IMR-90 (cell line): ENCODE data around the gene CDH23. TPM values are rescaled to one million over a fixed set of nuclear protein-coding genes. Genes with fewer than 3 reads are reported as not detected.

Experiments
- ATAC-seq: fragments of 200-7000 bp; cut with Tn5 transposase; 2 replicates; pipeline ENCODE4 v1.9.1; 2020; ENCODE audit warnings: low read depth, mild to moderate bottlenecking, moderate library complexity
- BruUV-seq: library from RNA; stranded (reverse); fragments of 400-500 nt; replicated peaks from 2 replicates; lab custom pipeline; 2021; lab: Mats Ljungman, UMichigan
- CTCF ChIA-PET: fragments of 300-600 bp; formaldehyde crosslinking; extraction: SDS; loops from one replicate; lab custom pipeline; 2021; ENCODE audit warnings: antibody characterized with exemption; lab: Yijun Ruan, JAX
- POLR2A ChIA-PET: fragments of 300-600 bp; sonication (Branson Sonifier 250); formaldehyde crosslinking; loops from one replicate; lab custom pipeline; 2022; ENCODE audit warnings: antibody characterized with exemption; ENCODE audit not compliant: unreplicated experiment; lab: Charles Lee
- DNase-seq: peaks from one replicate; pipeline ENCODE4 v3.0.0; 2013
- H2AFZ ChIP-seq: replicated peaks from 2 replicates; pipeline ENCODE3; 2013; ENCODE audit warnings: low read length, mild to moderate bottlenecking; ENCODE audit not compliant: poor library complexity
- H2AK5ac ChIP-seq: 2 replicates; pipeline ENCODE4 v1.6.1; 2013; ENCODE audit warnings: low read depth, low read length, inconsistent platforms
- H2AK9ac ChIP-seq: replicated peaks from 2 replicates; pipeline ENCODE3; 2013; ENCODE audit warnings: mild to moderate bottlenecking, low read depth, low read length, moderate library complexity; ENCODE audit not compliant: poor library complexity
- H2BK120ac ChIP-seq: 2 replicates; pipeline ENCODE4 v1.6.1; 2013; ENCODE audit warnings: low read depth, low read length, inconsistent platforms
- H2BK15ac ChIP-seq: 3 replicates; pipeline ENCODE4 v1.6.1; 2013; ENCODE audit warnings: low read depth, low read length, inconsistent platforms
- H2BK20ac ChIP-seq: 2 replicates; pipeline ENCODE4 v1.6.1; 2013; ENCODE audit warnings: low read depth, mild to moderate bottlenecking, inconsistent platforms, low read length, moderate library complexity
- H2BK5ac ChIP-seq: 2 replicates; pipeline ENCODE4 v1.6.1; 2013; ENCODE audit warnings: mild to moderate bottlenecking, low read depth, low read length, inconsistent platforms; ENCODE audit not compliant: poor library complexity, severe bottlenecking
- H3K14ac ChIP-seq: replicated peaks from 2 replicates; pipeline ENCODE4 v1.6.1; 2013; ENCODE audit warnings: low read depth, low read length, inconsistent platforms
- H3K18ac ChIP-seq: 2 replicates; pipeline ENCODE4 v1.6.1; 2013; ENCODE audit warnings: low read depth, low read length, control low read depth
- H3K23ac ChIP-seq: 2 replicates; pipeline ENCODE4 v1.6.1; 2013; ENCODE audit warnings: low read depth, low read length, inconsistent platforms
- H3K27ac ChIP-seq: 2 replicates; pipeline ENCODE4 v1.5.1; 2013; ENCODE audit warnings: mild to moderate bottlenecking, control low read depth, low read length; ENCODE audit not compliant: insufficient read depth
- H3K27me3 ChIP-seq: 2 replicates; pipeline ENCODE4 v1.6.1; 2013; ENCODE audit warnings: low read length; ENCODE audit not compliant: control insufficient read depth, insufficient read depth
- H3K36me3 ChIP-seq: 2 replicates; pipeline ENCODE4 v1.6.1; 2013; ENCODE audit warnings: low read length, mixed read lengths; ENCODE audit not compliant: control insufficient read depth, insufficient read depth
- H3K4ac ChIP-seq: 2 replicates; pipeline ENCODE4 v1.6.1; 2013; ENCODE audit warnings: low read depth, low read length, inconsistent platforms
- H3K4me1 ChIP-seq: 2 replicates; pipeline ENCODE4 v1.6.1; 2013; ENCODE audit warnings: low read length, mixed read lengths; ENCODE audit not compliant: control insufficient read depth, insufficient read depth
- H3K4me2 ChIP-seq: 2 replicates; pipeline ENCODE4 v1.6.1; 2013; ENCODE audit warnings: low read depth, mild to moderate bottlenecking, control low read depth, low read length, moderate library complexity
- H3K4me3 ChIP-seq: 2 replicates; pipeline ENCODE4 v1.5.1; 2013; ENCODE audit warnings: low read depth, mild to moderate bottlenecking, control low read depth, low read length, moderate library complexity; ENCODE audit not compliant: insufficient read depth
- H3K56ac ChIP-seq: 2 replicates; pipeline ENCODE4 v1.6.1; 2013; ENCODE audit warnings: low read length, inconsistent platforms; ENCODE audit not compliant: insufficient read depth; ENCODE audit errors: extremely low read depth
- H3K79me1 ChIP-seq, 2 experiments: 2 replicates each; pipeline ENCODE4 v1.6.1; 2013; ENCODE audit warnings: low read length in 2 of 2, inconsistent platforms in 1 of 2, low read depth in 1 of 2
- H3K9ac ChIP-seq: 2 replicates; pipeline ENCODE4 v1.6.1; 2013; ENCODE audit warnings: low read depth, low read length, control low read depth
- H3K9me1 ChIP-seq: 2 replicates; pipeline ENCODE4 v1.6.1; 2013; ENCODE audit warnings: low read length, inconsistent platforms; ENCODE audit not compliant: insufficient read depth
- H3K9me3 ChIP-seq: 2 replicates; pipeline ENCODE4 v1.6.1; 2013; ENCODE audit warnings: low read length; ENCODE audit not compliant: control insufficient read depth, insufficient read depth
- H4K20me1 ChIP-seq: 2 replicates; pipeline ENCODE4 v1.6.1; 2013; ENCODE audit warnings: low read length, inconsistent platforms; ENCODE audit not compliant: insufficient read depth
- H4K5ac ChIP-seq: 2 replicates; pipeline ENCODE4 v1.6.1; 2013; ENCODE audit warnings: mild to moderate bottlenecking, low read depth, low read length, control low read depth
- H4K8ac ChIP-seq, 2 experiments: 2 replicates each; pipeline ENCODE4 v1.6.1; 2013; ENCODE audit warnings: low read depth in 2 of 2, low read length in 2 of 2, control low read depth in 1 of 2, inconsistent platforms in 1 of 2
- H4K91ac ChIP-seq: 2 replicates; pipeline ENCODE4 v1.6.1; 2013; ENCODE audit warnings: low read depth, low read length, inconsistent platforms; ENCODE audit not compliant: insufficient read depth
- CEBPB ChIP-seq: IDR thresholded peaks from 2 replicates; pipeline ENCODE4 v1.6.1; 2012; ENCODE audit warnings: low read depth, low read length, improper control_type of control experiment
- POLR2A ChIP-seq: IDR thresholded peaks from 2 replicates; pipeline ENCODE4 v1.6.1; 2012; ENCODE audit warnings: mild to moderate bottlenecking, low read depth, low read length
- WGBS, 2 experiments: methylation state at CpG; one replicate each; pipeline versions ENCODE4 v1.1.5 to v1.1.7; 2013; ENCODE audit warnings: missing lambda C conversion rate in 2 of 2; ENCODE audit not compliant: insufficient read length in 1 of 2; ENCODE audit errors: extremely low coverage in 2 of 2; 5-methylcytosine and 5-hydroxymethylcytosine counted together
- dilution Hi-C: fragments of 300-500 bp; cut with HindIII; formaldehyde crosslinking; loops from one replicate; pipeline ENCODE4 v1.14.3; 2018; ENCODE audit warnings: low sequenced_read_pairs; ENCODE audit not compliant: unreplicated experiment
- in situ Hi-C: fragments of 300-500 bp; cut with MboI; formaldehyde crosslinking; loops from 3 replicates; pipeline ENCODE4 v1.14.3; 2019; ENCODE audit warnings: low sequenced_read_pairs, inconsistent platforms, mixed read lengths
- intact Hi-C: fragments of 100-400 bp; cut with micrococcal nuclease; formaldehyde crosslinking; loops from 2 replicates; pipeline ENCODE4 v1.10.0; 2022
- polyA plus RNA-seq, 3 experiments: library from polyadenylated mRNA; depleted of rRNA; stranded (reverse); fragments of >200 nt; gene quantifications; 2 replicates each; pipeline ENCODE4 v1.2.3, GENCODE V29; 2012; ENCODE audit warnings: low replicate concordance in 1 of 3
- total RNA-seq: library from RNA; depleted of rRNA; stranded (reverse); fragments of >200 nt; gene quantifications from 2 replicates; pipeline ENCODE4 v1.2.3, GENCODE V29; 2012

CDH23 gene
- total and polyA plus RNA-seq, 2 of the 4 experiments (the other 2 are of a cell fraction) = under 0.01 to 0.03 TPM

GRCh38 chr10:71845410-71846405, 449.0 kb downstream of the CDH23 start:
- Histone ChIP-seq H3K18ac (no peak overlapping the region), H3K14ac (no peak overlapping the region), H3K36me3 (no peaks in the 10 kb centered on the region), H3K79me1 (peaks cover 17 to 87% of the 10 kb centered on the region in 2 experiments), H3K4ac (no peak overlapping the region), H3K56ac (no peak overlapping the region), H4K8ac (no peak overlapping the region), H2BK15ac (no peak overlapping the region), H2BK5ac (no peak overlapping the region), H3K4me1 (peaks cover 9% of the 10 kb centered on the region), H2AFZ (no peak overlapping the region), H4K5ac (no peak overlapping the region), H3K9me1 (peaks cover 15% of the 10 kb centered on the region), H3K9ac (no peak overlapping the region), H3K9me3 (no peaks in the 10 kb centered on the region), H2BK20ac (no peak overlapping the region), H3K4me2 (no peak overlapping the region), H3K27ac (no peak overlapping the region), H2AK9ac (no peak overlapping the region), H2AK5ac (no peak overlapping the region), H4K20me1 (peaks cover 95% of the 10 kb centered on the region), H4K91ac (no peak overlapping the region), H3K23ac (no peak overlapping the region), H3K27me3 (no peaks in the 10 kb centered on the region), H3K4me3 (no peak overlapping the region), H2BK120ac (no peak overlapping the region)
- in situ Hi-C loops = no loop called here
- ChIA-PET CTCF (interaction anchor here (1.3 kb wide), 1 partner anchor 50 kb away, joined by 4 read pairs; no protein-coding TSS in a partner anchor), POLR2A (no interaction called here)
- 87% methylated on average over 3 of the region's 11 CpGs; no CpG with 5 or more reads in 1 of the 2 experiments for WGBS, 2 experiments
- dilution Hi-C loops = no loop called here
- no TSS peak for BruUV-seq
- intact Hi-C loops = no loop called here
- ATAC-seq = no peak
- peak; percentile 49 for DNase-seq
- TF ChIP-seq CEBPB = peak; percentile 83
- TF ChIP-seq POLR2A = no peak
